Temporal lobe (tissue), 1 donor: Measurements from ENCODE around the gene OR2K2. TPM values are rescaled to one million over a fixed set of nuclear protein-coding genes. Genes with fewer than 3 reads are reported as not detected.

ENCODE experiments used
- total RNA-seq: library from RNA; depleted of rRNA; stranded (reverse); fragments of >200 nt; gene quantifications from one replicate; pipeline ENCODE4 v1.2.3, GENCODE V29; 2014

Gene OR2K2
- total RNA-seq, 1 donor from 2014 or later: not detected

Other genes with a start within 250 kb of the OR2K2 start
- gene ECPAS, start 154.2 kb upstream of the OR2K2 start, total RNA-seq: 76.7 TPM
- gene ZNF483, start 195.0 kb upstream of the OR2K2 start, total RNA-seq: 28.8 TPM